Activated B cell treated with CpG ODN at 0.5 μM for 24 hours (primary cell): ENCODE data around the gene ZNF674. TPM values are rescaled to one million over a fixed set of nuclear protein-coding genes. Genes with fewer than 3 reads are reported as not detected.

ENCODE experiments used
- ATAC-seq: fragments of 200-7000 bp; cut with Tn5 transposase; one replicate; pipeline ENCODE4 v1.10.0; 2021; ENCODE audit warnings: low read depth, mild to moderate bottlenecking, moderate library complexity
- CTCF ChIA-PET: fragments of 350-600 bp; sonication (Branson Sonifier 250); formaldehyde crosslinking; loops from one replicate; lab custom pipeline; 2021; ENCODE audit warnings: antibody characterized with exemption; lab: Charles Lee
- POLR2A ChIA-PET: fragments of 350-600 bp; sonication (Branson Sonifier 250); formaldehyde crosslinking; loops from one replicate; lab custom pipeline; 2021; ENCODE audit warnings: antibody characterized with exemption; lab: Charles Lee
- DNase-seq: peaks from one replicate; pipeline ENCODE4 v3.0.0; 2022
- H3K27ac Mint-ChIP-seq: one replicate; pipeline ENCODE4 v1.8.0; 2020; ENCODE audit warnings: mixed read lengths
- H3K27me3 Mint-ChIP-seq: one replicate; pipeline ENCODE4 v1.8.0; 2021; ENCODE audit warnings: mixed read lengths
- H3K36me3 Mint-ChIP-seq: one replicate; pipeline ENCODE4 v1.8.0; 2021; ENCODE audit warnings: low read depth, mixed read lengths
- H3K4me1 Mint-ChIP-seq: one replicate; pipeline ENCODE4 v1.8.0; 2021; ENCODE audit warnings: mixed read lengths
- H3K4me3 Mint-ChIP-seq: one replicate; pipeline ENCODE4 v1.8.0; 2020; ENCODE audit warnings: mild to moderate bottlenecking, mixed read lengths
- H3K9me3 Mint-ChIP-seq: one replicate; pipeline ENCODE4 v1.8.0; 2020; ENCODE audit warnings: mixed read lengths
- CTCF ChIP-seq: fragments of 200-600 bp; IDR thresholded peaks from one replicate; pipeline ENCODE4 v1.8.0; 2022; ENCODE audit warnings: antibody characterized with exemption, mild to moderate bottlenecking
- intact Hi-C: fragments of 100-400 bp; cut with micrococcal nuclease; formaldehyde crosslinking; loops from one replicate; pipeline ENCODE4 v1.15.1; 2024
- total RNA-seq: library from RNA; stranded (reverse); gene quantifications from 2 replicates; pipeline ENCODE4 v1.2.3, GENCODE V29; 2022

The ZNF674 gene
- total RNA-seq, 1 donor from 2014 or later, result 1.6 TPM

- H3K4me3 Mint-ChIP-seq, result no peak overlapping the region
- H3K9me3 Mint-ChIP-seq, result no peaks in the 10 kb centered on the region
- peaks cover 10% of the 10 kb centered on the region for H3K36me3 Mint-ChIP-seq
- H3K4me1 Mint-ChIP-seq, result peaks cover 15% of the 10 kb centered on the region
- no peaks in the 10 kb centered on the region for H3K27me3 Mint-ChIP-seq
- no peak overlapping the region for H3K27ac Mint-ChIP-seq
- no peak for DNase-seq
- no peak for ATAC-seq
- ChIA-PET CTCF (no interaction called here), POLR2A (interaction anchor here (0.9 kb wide), 1 partner anchor 11 kb away, joined by 3 read pairs; no protein-coding TSS in a partner anchor)
- intact Hi-C loops, result no loop called here
- TF ChIP-seq CTCF, result no peak
Measured at GRCh38 chrX:46587158-46587557, 41.9 kb upstream of the ZNF674 start.

DNA sequence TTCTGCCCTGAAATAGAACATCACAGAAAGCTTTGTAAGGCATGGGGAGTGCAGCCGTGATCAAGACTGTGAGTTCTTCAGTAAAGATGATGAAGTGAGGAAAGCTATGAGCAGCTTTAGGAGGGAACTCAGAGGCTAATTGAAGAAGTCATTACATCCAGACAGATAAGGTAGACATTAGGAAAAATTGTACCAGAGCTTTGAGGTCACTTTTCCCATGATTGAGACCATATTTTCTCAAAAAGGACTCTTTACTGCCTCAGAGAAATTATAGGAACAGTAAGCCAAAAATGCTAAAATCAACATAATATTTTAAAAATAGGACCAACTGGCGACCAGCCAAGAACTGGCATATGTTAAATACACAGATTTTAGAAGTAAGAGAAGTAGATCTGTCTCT is 39.5 kb upstream of the ZNF674 start:
- DNase-seq (no peak), ATAC-seq (no peak)
- CTCF ChIA-PET, result no interaction called here
- POLR2A ChIA-PET, result no interaction called here
- Mint-ChIP-seq H3K9me3 (no peaks in the 10 kb centered on the region), H3K27me3 (no peaks in the 10 kb centered on the region), H3K27ac (no peak overlapping the region), H3K4me1 (peaks cover 17% of the 10 kb centered on the region), H3K36me3 (peaks cover 9% of the 10 kb centered on the region), H3K4me3 (no peak overlapping the region)
- intact Hi-C loops, result no loop called here
- no peak for TF ChIP-seq CTCF

DNA sequence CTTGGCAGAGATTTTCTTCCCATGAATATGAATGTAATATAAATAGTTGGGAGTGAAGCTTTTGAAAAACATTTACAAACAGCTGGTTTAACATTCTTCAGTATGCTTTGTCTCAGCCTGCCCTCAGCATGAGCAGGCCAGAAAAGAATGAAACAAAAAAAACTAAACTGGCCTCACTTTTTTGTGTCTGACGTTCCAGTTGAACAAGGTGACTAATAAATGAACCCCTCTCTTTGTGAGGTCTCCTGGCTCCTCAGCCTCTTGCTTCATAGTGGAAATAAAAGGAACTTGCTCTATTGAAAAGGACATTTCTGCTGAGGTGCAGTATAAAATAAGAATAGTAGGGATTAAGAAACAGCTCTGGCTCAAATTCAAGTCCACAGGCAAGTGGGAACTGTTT is 37.7 kb upstream of the ZNF674 start:
- Mint-ChIP-seq H3K36me3 (peaks cover 20% of the 10 kb centered on the region), H3K4me1 (peaks cover 15% of the 10 kb centered on the region)
- POLR2A ChIA-PET, result no interaction called here

GRCh38 chrX:46582325-46582724 is 37.1 kb upstream of the ZNF674 start:
- Mint-ChIP-seq H3K36me3 (peaks cover 26% of the 10 kb centered on the region), H3K4me3 (no peak overlapping the region), H3K9me3 (no peaks in the 10 kb centered on the region), H3K27ac (no peak overlapping the region), H3K27me3 (no peaks in the 10 kb centered on the region), H3K4me1 (peaks cover 15% of the 10 kb centered on the region)
- no peak for DNase-seq
- no peak for TF ChIP-seq CTCF
- intact Hi-C loops, result no loop called here
- CTCF ChIA-PET, result no interaction called here
- POLR2A ChIA-PET, result no interaction called here
- no peak for ATAC-seq

More for the DNA sequence above, 37.7 kb upstream of the ZNF674 start:
- Mint-ChIP-seq H3K4me3 (no peak overlapping the region), H3K27ac (no peak overlapping the region), H3K27me3 (no peaks in the 10 kb centered on the region), H3K9me3 (no peaks in the 10 kb centered on the region)
- intact Hi-C loops, result no loop called here
- no peak for TF ChIP-seq CTCF
- CTCF ChIA-PET, result no interaction called here
- DNase-seq (no peak), ATAC-seq (no peak)

DNA sequence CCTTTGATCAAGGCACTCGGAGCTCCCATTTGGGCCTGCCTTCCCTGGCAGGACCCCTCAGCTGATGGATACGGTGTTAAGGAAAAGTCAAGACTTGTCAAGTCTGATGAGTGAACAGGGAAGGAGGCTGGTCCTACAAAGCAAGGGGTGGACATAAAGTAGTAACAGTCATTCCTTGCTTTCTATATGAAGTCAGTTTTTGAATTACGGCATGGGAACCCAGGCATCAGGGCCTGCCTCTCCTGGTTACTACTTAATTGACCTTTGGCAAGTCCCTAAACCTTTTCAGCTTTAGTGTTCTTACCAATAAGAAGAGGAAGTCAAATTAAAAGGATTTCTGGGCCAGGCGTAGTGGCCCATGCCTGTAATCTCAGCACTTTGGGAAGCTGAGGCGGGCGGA is 35.4 kb upstream of the ZNF674 start:
- no peak overlapping the region for H3K4me3 Mint-ChIP-seq
- H3K27ac Mint-ChIP-seq, result no peak overlapping the region
- CTCF ChIA-PET, result interaction anchor here (1.4 to 1.6 kb wide), 2 partner anchors 106 to 216 kb away, joined by 3 read pairs; no protein-coding TSS in a partner anchor
- POLR2A ChIA-PET, result interaction anchor here (0.7 kb wide), 1 partner anchor 190 kb away, joined by 4 read pairs; no protein-coding TSS in a partner anchor
- TF ChIP-seq CTCF, result no peak
- peaks cover 35% of the 10 kb centered on the region for H3K36me3 Mint-ChIP-seq
- no peaks in the 10 kb centered on the region for H3K27me3 Mint-ChIP-seq
- intact Hi-C loops, result no loop called here
- no peak for ATAC-seq
- H3K9me3 Mint-ChIP-seq, result no peaks in the 10 kb centered on the region
- DNase-seq, result no peak
- H3K4me1 Mint-ChIP-seq, result peaks cover 26% of the 10 kb centered on the region
